ENCODE data around the gene ZDHHC14. TPM values are rescaled to one million over a fixed set of nuclear protein-coding genes. Genes with fewer than 3 reads are reported as not detected.

The ZDHHC14 gene
- total RNA-seq, 4 donors from 2014 or later: 7.3 to 14.4 (median 8.1) TPM

- Histone ChIP-seq H3K9me3 (no peaks in the 10 kb centered on the region), H3K4me3 (no peak overlapping the region), H3K36me3 (no peaks in the 10 kb centered on the region), H3K27me3 (no peaks in the 10 kb centered on the region), H3K4me1 (peaks cover 0 to 26% (median 5%) of the 10 kb centered on the region in 3 donors), H3K27ac (no peak overlapping the region)
- ATAC-seq: no peak
- TF ChIP-seq EP300 (IDR thresholded peaks at IDR 0.05) (no peak), POLR2A (IDR thresholded peaks at IDR 0.05) (no peak), POLR2AphosphoS5 (IDR thresholded peaks at IDR 0.05) (no peak), CTCF (IDR thresholded peaks at IDR 0.05) (no peak)
- WGBS, 2 donors (ENCODE audit: low coverage in 1 of 2): 89% methylated on average over 3 of the region's 4 CpGs; no CpG with 5 or more reads in 1 of the 2 donors
Measured at GRCh38 chr6:157436944-157437336, 56.0 kb downstream of the ZDHHC14 start.

GRCh38 chr6:157438611-157439111 is 57.7 kb downstream of the ZDHHC14 start:
- WGBS, 2 donors (ENCODE audit: low coverage in 1 of 2): 16 to 27% methylated on average over 6 of the region's 6 CpGs
- no peaks in the 10 kb centered on the region for H3K9me3 ChIP-seq
- peak; percentile 69 for ATAC-seq
- no peak for TF ChIP-seq POLR2A (IDR thresholded peaks at IDR 0.05)
- no peak for TF ChIP-seq CTCF (IDR thresholded peaks at IDR 0.05)
- TF ChIP-seq POLR2AphosphoS5 (IDR thresholded peaks at IDR 0.05): no peak
- TF ChIP-seq EP300 (IDR thresholded peaks at IDR 0.05): no peak
- no peak overlapping the region for H3K4me3 ChIP-seq
- H3K36me3 ChIP-seq: no peaks in the 10 kb centered on the region
- no peaks in the 10 kb centered on the region for H3K27me3 ChIP-seq
- peak overlapping the region in 2 of 4 donors; percentile 13 to 26 for H3K27ac ChIP-seq
- peaks cover 0 to 26% (median 5%) of the 10 kb centered on the region in 3 donors for H3K4me1 ChIP-seq

- no peaks in the 10 kb centered on the region for H3K36me3 ChIP-seq
- no peak overlapping the region for H3K4me3 ChIP-seq
- ATAC-seq: no peak
- TF ChIP-seq POLR2AphosphoS5 (IDR thresholded peaks at IDR 0.05) (no peak), CTCF (IDR thresholded peaks at IDR 0.05) (no peak), POLR2A (IDR thresholded peaks at IDR 0.05) (no peak), EP300 (IDR thresholded peaks at IDR 0.05) (no peak)
- no peak overlapping the region for H3K27ac ChIP-seq
- peaks cover 0 to 27% (median 5%) of the 10 kb centered on the region in 3 donors for H3K4me1 ChIP-seq
- no peaks in the 10 kb centered on the region for H3K27me3 ChIP-seq
- H3K9me3 ChIP-seq: no peaks in the 10 kb centered on the region
- WGBS, 2 donors (ENCODE audit: low coverage in 1 of 2): 55 to 75% methylated on average over 1 of the region's 1 CpG
Measured at GRCh38 chr6:157440171-157440570, 59.2 kb downstream of the ZDHHC14 start.

- Histone ChIP-seq H3K27ac (no peak overlapping the region), H3K4me3 (no peak overlapping the region), H3K9me3 (no peaks in the 10 kb centered on the region), H3K4me1 (peaks cover 0 to 26% (median 5%) of the 10 kb centered on the region in 3 donors), H3K36me3 (no peaks in the 10 kb centered on the region), H3K27me3 (no peaks in the 10 kb centered on the region)
- TF ChIP-seq CTCF (IDR thresholded peaks at IDR 0.05) (no peak), EP300 (IDR thresholded peaks at IDR 0.05) (no peak), POLR2AphosphoS5 (IDR thresholded peaks at IDR 0.05) (no peak), POLR2A (IDR thresholded peaks at IDR 0.05) (no peak)
- no peak for ATAC-seq
- 76 to 80% methylated on average over 7 to 12 of the region's 12 CpGs for WGBS, 2 donors (ENCODE audit: low coverage in 1 of 2)
Measured at GRCh38 chr6:157442291-157442690, 61.3 kb downstream of the ZDHHC14 start.

- WGBS, 2 donors (ENCODE audit: low coverage in 1 of 2): 66 to 88% methylated on average over 2 to 4 of the region's 6 CpGs
Measured at GRCh38 chr6:157443066-157443800, 62.2 kb downstream of the ZDHHC14 start.

More at GRCh38 chr6:157443066-157443800, 62.2 kb downstream of the ZDHHC14 start:
- H3K27me3 ChIP-seq: no peaks in the 10 kb centered on the region
- TF ChIP-seq CTCF (IDR thresholded peaks at IDR 0.05): no peak
- no peak for TF ChIP-seq POLR2AphosphoS5 (IDR thresholded peaks at IDR 0.05)
- no peak for TF ChIP-seq EP300 (IDR thresholded peaks at IDR 0.05)
- TF ChIP-seq POLR2A (IDR thresholded peaks at IDR 0.05): no peak
- no peaks in the 10 kb centered on the region for H3K9me3 ChIP-seq
- no peaks in the 10 kb centered on the region for H3K36me3 ChIP-seq
- no peak overlapping the region for H3K4me3 ChIP-seq
- ATAC-seq: no peak
- H3K27ac ChIP-seq: no peak overlapping the region
- H3K4me1 ChIP-seq: peaks cover 0 to 21% (median 5%) of the 10 kb centered on the region in 3 donors
